ENCODE results near the gene SSR4.

Gene SSR4

GRCh38 chrX:153771415-153772315 lies 22.8 kb upstream of the SSR4 start:
- TF ChIP-seq CTCF (IDR thresholded peaks at IDR 0.05) = no peak
- Histone ChIP-seq H3K4me3 (no peak overlapping the region), H3K27ac (no peak overlapping the region)
- peak; percentile 65 for DNase-seq (ENCODE audit: low spot score)

GRCh38 chrX:153772316-153773217 lies 21.9 kb upstream of the SSR4 start:
- DNase-seq (ENCODE audit: low spot score) = peak; percentile 73
- Histone ChIP-seq H3K4me3 (no peak overlapping the region), H3K27ac (no peak overlapping the region)
- TF ChIP-seq CTCF (IDR thresholded peaks at IDR 0.05) = no peak

GRCh38 chrX:153773218-153773611 lies 21.3 kb upstream of the SSR4 start:
- peak; percentile 65 for DNase-seq (ENCODE audit: low spot score)
- no peak overlapping the region for H3K27ac ChIP-seq
- TF ChIP-seq CTCF (IDR thresholded peaks at IDR 0.05) = no peak
- H3K4me3 ChIP-seq = no peak overlapping the region

- DNase-seq (ENCODE audit: low spot score) = peak; percentile 62
- H3K27ac ChIP-seq = no peak overlapping the region
Measured at GRCh38 chrX:153773741-153774575, 20.5 kb upstream of the SSR4 start.

GRCh38 chrX:153774576-153775292 lies 19.7 kb upstream of the SSR4 start:
- DNase-seq (ENCODE audit: low spot score) = peak; percentile 50

More at GRCh38 chrX:153773741-153774575, 20.5 kb upstream of the SSR4 start:
- no peak for TF ChIP-seq CTCF (IDR thresholded peaks at IDR 0.05)
- no peak overlapping the region for H3K4me3 ChIP-seq

More at GRCh38 chrX:153774576-153775292, 19.7 kb upstream of the SSR4 start:
- TF ChIP-seq CTCF (IDR thresholded peaks at IDR 0.05) = no peak
- no peak overlapping the region for H3K27ac ChIP-seq
- no peak overlapping the region for H3K4me3 ChIP-seq

Data from coronary artery (tissue), 2 donors.